Activated CD4-positive, CD25-positive, alpha-beta regulatory T cell treated with anti-CD3 and anti-CD28 coated beads, Interleukin-2, amount 50 U/mL, for 72 hours (primary cell): ENCODE results near the gene ZNRF1.
"Not testable (repeated sequence)": the region's sequence is repeated elsewhere in the genome, so short reads cannot be mapped to it uniquely, and the experiment has no call there.

Experiments
- DNase-seq: peaks from one replicate; pipeline ENCODE4 v3.0.0; 2021

The ZNRF1 gene

GRCh38 chr16:75003931-75004330, 5.1 kb downstream of the ZNRF1 start:
- DNase-seq = no peak

DNA sequence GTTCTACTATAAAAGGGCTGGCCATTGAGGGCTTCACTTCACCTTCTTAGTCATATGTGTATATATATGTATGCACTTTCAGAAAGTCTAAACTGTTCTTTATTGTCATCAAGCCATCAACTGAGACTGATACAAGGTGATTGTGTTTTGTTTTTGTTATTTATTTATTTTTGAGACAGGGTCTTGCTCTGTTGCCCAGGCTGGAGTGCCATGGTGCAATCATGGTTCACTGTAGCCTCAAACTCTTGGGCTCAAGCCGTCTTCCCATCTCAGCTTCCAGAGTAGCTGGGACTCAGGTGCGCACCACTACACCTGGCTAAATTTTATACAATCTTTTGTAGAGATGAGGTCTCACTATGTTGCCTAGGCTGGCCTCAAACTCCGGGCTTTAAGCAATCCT, 5.6 kb downstream of the ZNRF1 start:
- DNase-seq = no peak

GRCh38 chr16:75005697-75006096, 6.9 kb downstream of the ZNRF1 start:
- DNase-seq = no peak

DNA sequence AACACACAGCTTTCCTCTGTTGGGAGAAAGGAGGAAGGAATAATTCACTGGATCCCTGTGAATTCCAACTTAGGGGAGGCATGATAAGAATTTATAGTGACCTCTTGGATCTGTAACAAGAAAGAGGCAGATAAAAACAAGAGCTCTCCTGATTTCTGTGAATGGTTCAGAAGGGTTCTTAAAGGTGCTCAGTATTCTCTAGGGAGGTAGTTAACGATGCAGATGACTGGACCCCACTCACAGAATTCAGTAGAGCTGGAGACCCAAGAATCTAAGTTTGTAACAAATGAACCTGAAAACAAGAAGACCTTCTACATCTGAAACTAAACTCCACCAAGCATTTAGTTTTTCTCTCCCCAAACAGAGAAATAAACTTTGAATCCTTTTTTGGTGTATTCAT, 8.6 kb downstream of the ZNRF1 start:
- no peak for DNase-seq

GRCh38 chr16:75010427-75010826, 11.6 kb downstream of the ZNRF1 start:
- no peak for DNase-seq

DNA sequence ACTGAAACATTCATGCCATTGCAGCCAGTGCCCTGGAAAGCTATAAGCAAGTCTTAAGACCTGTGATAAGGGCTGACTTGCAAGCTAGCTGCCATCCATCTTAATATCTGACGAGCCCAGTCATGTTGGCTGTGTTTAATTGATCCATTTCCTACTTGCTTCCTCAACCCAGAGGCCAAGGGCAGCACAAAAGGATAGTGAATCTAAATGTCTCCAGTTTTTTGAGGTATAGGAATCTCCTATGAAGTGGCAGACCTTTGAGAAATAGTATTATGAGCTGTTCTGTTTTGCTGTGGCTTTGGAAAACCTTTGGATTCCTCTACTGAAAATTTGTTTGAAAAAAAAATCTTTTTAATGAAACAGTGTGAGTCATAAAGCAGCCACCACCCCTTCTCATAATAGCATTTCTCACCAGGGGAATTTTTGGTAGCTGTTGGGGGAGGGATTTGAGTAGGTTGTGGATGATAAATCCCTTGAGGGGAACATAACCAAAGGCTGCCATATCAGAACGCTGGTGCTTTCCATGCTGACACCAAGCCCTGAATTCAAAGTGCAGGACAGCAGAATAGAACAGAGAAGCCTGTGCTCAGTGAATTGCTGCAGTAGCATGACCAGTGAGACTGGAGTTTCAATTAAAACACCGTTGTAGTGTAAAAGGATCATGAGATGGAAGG, 12.9 kb downstream of the ZNRF1 start:
- no peak for DNase-seq

DNA sequence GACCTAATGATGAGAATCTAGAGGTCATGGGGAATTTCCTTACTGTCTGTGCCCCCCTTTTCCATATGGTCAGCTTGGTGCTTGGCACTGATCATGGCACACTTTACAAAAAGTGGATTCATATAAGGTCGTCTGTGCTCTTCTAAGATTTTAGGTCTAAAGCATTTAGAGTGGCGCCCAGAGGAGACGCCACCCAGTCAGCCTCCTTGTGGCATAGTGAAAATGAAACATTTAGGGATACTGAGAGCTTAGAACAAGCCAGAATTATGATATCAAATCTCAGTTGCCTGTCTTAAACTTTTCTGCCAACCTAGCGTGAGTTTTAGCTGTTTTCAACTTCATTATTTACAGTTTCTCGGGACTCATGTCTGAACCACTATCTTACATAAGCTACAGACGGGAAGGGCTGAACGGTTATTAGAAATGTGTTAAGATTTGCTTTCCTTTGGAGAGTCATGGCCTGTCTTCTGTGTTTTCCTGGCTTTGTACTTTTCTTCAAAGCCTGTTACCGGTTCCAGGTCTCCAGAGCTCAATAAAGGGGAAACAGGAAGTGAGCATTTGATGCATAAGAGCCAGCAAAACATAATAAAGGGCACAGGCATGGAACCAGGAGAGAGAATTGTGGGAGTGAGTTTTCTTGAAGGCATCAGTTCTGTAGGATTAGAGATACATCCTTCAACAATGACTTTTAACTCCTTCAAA, 13.7 kb downstream of the ZNRF1 start:
- DNase-seq = no peak

GRCh38 chr16:75013123-75013522, 14.3 kb downstream of the ZNRF1 start:
- DNase-seq = not testable (repeated sequence)

- DNase-seq = no peak
Observed at GRCh38 chr16:75014318-75014717, 15.5 kb downstream of the ZNRF1 start.

DNA sequence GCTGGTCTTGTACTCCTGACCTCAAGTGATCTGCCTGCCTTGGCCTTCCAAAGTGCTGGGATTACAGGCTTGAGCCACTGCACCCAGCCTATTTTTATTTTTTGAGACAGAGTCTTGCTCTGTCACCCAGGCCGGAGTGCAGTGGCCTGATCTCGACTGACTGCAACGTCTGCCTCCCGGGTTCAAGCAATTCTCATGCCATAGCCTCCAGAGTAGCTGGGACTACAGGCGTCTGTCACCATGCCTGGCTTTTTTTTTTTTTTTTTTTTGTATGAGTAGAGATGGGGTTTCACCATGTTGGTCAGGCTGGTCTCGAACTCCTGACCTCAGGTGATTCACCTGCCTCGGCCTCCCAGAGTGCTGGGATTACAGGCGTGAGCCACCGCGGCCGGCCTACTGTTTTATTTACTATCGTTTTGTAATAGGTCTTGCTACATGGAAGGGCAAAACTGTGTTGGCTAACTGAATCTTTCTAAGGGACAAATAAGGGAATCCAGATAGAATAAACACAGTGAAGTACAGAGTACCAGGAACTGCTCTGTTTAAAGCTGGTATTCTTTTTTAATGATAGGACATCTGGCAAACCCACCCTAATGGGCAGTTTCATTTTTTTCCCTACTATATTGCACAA, 17.7 kb downstream of the ZNRF1 start:
- not testable (repeated sequence) for DNase-seq

DNA sequence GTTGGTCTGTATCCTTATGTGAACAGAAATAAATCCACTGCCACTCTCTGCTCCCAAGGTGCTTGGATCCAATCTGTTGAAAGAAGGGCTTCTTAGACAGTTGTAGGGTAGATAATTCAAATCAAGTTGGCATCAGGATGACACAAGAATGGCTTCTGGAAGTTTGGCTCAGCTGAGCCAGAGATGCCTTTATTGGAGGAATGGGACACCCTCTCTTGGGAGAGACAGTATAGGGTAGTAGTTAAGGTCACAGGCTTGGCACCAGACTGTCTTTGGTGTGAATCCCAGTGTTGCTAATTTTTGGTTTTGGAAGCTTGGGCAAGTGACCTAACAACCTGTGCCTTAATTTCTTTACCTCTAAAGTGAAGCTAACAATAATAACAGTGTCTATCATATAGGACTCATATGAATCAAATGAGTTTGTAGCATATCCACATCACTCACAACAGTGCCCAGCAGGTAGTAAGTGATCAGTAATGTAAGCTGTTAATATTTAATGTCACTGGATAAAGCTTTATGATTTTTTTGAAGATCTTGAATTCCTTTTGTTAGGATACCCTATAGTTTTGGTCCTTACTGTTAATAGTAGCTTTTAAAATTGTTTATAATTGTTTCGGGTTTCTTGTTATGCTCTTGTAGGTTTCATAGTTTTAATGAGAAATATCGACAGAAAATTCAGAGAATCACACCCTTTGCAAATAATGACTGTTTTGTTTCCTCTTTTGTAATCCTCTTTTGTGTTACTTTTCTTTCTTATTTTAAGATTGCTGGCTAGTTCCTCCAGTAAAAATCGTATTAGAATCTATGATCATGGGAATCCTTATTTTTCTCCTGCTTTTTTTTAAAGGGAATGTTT, 19.1 kb downstream of the ZNRF1 start:
- DNase-seq = no peak

- no peak for DNase-seq
Observed at GRCh38 chr16:75019007-75019406, 20.2 kb downstream of the ZNRF1 start.

GRCh38 chr16:75019586-75019985, 20.8 kb downstream of the ZNRF1 start:
- no peak for DNase-seq

GRCh38 chr16:75021410-75021809, 22.6 kb downstream of the ZNRF1 start:
- no peak for DNase-seq

- no peak for DNase-seq
Observed at GRCh38 chr16:75022567-75022966, 23.7 kb downstream of the ZNRF1 start.

DNA sequence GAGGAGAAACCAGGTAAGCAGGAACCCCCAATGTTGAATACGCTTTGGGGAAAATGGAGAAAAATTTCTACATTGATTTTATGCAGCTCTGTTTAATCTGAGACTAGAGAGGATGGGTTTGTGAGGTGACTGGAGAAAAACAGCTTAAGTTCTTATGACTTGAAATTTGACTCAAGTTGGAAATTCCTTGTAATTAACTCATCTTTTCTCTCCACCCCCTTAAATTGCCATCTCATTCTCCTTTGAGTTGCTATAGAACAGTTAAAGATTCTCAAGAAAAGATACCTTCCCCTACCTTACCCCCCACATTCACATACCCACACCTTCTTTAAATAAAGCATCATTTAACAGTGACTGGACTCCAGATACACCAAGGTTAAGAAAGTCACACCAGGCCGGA, 24.2 kb downstream of the ZNRF1 start:
- no peak for DNase-seq

GRCh38 chr16:75024182-75024581, 25.4 kb downstream of the ZNRF1 start:
- no peak for DNase-seq

- no peak for DNase-seq
Observed at GRCh38 chr16:75024594-75024993, 25.8 kb downstream of the ZNRF1 start.

DNA sequence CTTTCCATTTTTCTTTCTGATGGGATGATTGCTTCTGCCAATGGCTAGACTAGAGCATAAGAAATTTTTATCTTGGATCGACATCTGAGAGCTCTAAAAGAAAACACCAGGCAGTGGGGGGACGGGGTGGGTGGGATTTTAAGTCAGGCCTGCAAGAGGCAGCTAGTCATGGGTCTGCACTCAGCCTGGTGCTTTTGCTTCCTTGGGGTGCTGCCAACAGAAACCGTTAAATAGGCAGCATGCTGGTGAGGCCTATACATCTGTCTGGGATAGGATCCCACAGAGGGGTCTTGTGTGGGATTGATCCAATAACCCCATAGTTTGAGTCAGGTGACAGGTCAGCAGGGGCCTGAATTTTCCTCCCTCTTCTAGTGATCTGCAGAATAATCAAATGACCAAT, 26.9 kb downstream of the ZNRF1 start:
- no peak for DNase-seq

DNA sequence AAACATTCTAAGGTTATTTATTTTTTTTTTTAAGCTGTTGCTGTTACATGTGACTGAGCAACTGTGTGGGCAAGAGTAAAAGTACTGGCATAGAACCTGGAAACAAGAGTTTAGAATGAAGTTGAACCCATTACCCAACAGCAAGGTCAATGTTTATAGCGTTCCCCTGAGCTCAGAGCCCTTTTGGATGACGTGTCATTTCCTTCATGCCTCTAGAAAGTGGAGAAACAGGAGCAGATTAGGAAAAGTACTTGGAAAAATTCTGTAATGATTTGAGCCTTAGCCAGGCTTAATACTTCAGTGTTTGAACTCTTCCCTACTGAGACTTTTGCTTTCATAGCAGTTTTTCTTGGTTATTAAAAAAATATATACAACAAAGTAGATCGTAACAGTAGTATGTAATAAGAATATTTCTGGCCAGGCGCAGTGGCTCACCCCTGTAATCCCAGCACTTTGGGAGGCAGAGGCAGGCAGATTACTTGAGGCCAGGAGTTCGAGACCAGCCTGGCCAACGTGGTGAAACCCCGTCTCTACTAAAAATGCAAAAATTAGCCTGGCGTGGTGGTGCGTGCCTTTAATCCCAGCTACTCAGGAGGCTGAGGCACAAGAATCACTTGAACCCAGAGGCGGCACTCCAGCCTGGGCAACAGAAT, 27.5 kb downstream of the ZNRF1 start:
- DNase-seq = not testable (repeated sequence)

- no peak for DNase-seq
Observed at GRCh38 chr16:75026892-75027391, 28.1 kb downstream of the ZNRF1 start.

GRCh38 chr16:75027520-75028300, 28.9 kb downstream of the ZNRF1 start:
- no peak for DNase-seq
